Measurements from ENCODE around the gene CYP19A1. TPM values are rescaled to one million over a fixed set of nuclear protein-coding genes. Genes with fewer than 3 reads are reported as not detected.
A peak's percentile ranks its signal among the peaks of the same experiment; 100 is the strongest.
"Not testable (repeated sequence)": the region's sequence is repeated elsewhere in the genome, so short reads cannot be mapped to it uniquely, and the experiment has no call there.

Gene CYP19A1
- total RNA-seq, 1 donor from 2014 or later, result not detected

DNA sequence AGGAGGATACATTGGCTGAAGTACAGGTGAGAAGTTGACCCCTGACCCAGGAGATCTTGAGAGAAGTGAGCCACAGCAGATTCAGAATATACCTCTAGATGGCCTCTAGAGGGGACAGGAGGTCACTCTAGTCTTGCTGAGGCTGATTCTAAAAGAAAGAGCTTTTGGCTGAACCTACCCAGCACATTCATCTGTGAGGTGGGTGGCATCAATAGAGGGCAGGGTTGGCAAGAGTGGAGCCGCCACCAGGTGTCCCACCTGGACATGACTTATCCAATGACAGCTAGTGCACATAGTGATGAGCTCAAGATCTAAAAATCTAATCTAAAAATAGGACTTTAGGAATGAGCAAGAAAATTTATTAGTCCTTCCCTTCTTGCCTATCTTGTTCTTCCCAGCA is 51.6 kb downstream of the CYP19A1 start:
- TF ChIP-seq, protein P1, sequence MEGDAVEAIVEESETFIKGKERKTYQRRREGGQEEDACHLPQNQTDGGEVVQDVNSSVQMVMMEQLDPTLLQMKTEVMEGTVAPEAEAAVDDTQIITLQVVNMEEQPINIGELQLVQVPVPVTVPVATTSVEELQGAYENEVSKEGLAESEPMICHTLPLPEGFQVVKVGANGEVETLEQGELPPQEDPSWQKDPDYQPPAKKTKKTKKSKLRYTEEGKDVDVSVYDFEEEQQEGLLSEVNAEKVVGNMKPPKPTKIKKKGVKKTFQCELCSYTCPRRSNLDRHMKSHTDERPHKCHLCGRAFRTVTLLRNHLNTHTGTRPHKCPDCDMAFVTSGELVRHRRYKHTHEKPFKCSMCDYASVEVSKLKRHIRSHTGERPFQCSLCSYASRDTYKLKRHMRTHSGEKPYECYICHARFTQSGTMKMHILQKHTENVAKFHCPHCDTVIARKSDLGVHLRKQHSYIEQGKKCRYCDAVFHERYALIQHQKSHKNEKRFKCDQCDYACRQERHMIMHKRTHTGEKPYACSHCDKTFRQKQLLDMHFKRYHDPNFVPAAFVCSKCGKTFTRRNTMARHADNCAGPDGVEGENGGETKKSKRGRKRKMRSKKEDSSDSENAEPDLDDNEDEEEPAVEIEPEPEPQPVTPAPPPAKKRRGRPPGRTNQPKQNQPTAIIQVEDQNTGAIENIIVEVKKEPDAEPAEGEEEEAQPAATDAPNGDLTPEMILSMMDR (IDR thresholded peaks at IDR 0.05; ENCODE audit: insufficient read depth, low read length, poor library complexity, severe bottlenecking), result no peak
- Histone ChIP-seq H3K36me3 (ENCODE audit: control insufficient read depth, insufficient read depth, low read length) (no peaks in the 10 kb centered on the region), H3K4me3 (ENCODE audit: low read depth, low read length) (no peak overlapping the region), H3K27me3 (ENCODE audit: control insufficient read depth, insufficient read depth, low read length) (no peaks in the 10 kb centered on the region)
- DNase-seq (ENCODE audit: low read depth), result no peak

DNA sequence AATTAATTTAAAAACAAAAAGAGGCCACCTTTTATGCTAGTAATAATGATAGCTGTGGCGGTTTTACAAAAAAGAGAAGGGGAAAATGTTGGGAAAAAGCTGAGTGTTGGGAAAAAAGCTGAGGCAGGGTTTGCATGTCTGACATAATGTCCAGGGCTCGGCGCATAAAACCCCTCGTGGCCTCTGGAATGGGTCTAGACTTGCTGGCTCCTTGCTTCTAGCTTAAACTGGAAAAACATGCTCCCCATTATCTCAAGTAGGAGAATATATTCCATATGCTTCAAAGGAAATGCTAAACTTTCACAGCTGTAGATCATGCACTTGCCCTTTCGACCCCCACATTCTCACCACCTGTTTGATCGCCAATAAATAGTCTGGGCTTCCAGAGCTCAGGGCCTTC is 53.0 kb downstream of the CYP19A1 start:
- no peak overlapping the region for H3K4me3 ChIP-seq (ENCODE audit: low read depth, low read length)
- TF ChIP-seq, protein P1 (IDR thresholded peaks at IDR 0.05; ENCODE audit: insufficient read depth, low read length, poor library complexity, severe bottlenecking), result no peak
- no peaks in the 10 kb centered on the region for H3K27me3 ChIP-seq (ENCODE audit: control insufficient read depth, insufficient read depth, low read length)
- DNase-seq (ENCODE audit: low read depth), result no peak
- H3K36me3 ChIP-seq (ENCODE audit: control insufficient read depth, insufficient read depth, low read length), result no peaks in the 10 kb centered on the region

DNA sequence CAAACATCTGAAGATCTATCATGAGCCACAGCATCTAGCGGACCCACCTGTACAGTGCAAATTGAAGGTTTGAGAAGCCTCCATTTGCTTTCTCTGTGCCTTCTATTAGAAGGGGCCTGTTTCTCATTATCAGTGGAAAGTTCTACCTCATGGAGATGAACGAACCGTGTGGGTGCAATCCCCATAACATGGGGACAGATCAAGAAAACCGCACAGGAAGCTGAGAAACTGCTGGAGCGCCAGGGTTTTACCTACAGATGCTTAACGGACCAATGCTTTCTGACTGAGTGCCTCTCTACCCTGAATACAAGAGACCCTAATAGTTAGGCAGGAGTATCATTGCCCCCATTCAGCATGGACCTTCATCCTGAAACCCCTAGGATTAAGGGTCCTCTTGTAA is 53.5 kb downstream of the CYP19A1 start:
- TF ChIP-seq, protein P1 (IDR thresholded peaks at IDR 0.05; ENCODE audit: insufficient read depth, low read length, poor library complexity, severe bottlenecking), result no peak
- Histone ChIP-seq H3K36me3 (ENCODE audit: control insufficient read depth, insufficient read depth, low read length) (no peaks in the 10 kb centered on the region), H3K4me3 (ENCODE audit: low read depth, low read length) (no peak overlapping the region), H3K27me3 (ENCODE audit: control insufficient read depth, insufficient read depth, low read length) (no peaks in the 10 kb centered on the region)
- no peak for DNase-seq (ENCODE audit: low read depth)

DNA sequence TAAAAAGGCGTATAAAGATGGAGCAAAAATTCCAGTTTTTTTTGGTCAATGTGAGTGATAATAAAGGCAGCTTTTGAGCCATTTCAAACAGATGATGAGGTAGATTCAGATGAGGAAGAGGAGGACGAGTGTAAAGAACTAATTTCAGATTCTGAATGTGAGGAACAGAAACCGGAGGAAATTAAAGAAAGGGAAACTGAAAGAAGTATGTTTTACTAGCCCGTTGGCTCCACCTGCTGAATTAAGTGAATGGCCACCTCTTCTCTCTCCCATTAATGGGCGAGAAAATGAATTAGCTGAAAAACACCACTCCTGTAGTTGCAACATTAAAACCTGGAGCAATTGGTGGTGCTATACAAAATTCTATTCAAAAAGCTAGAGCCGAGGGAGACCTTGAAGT is 55.4 kb downstream of the CYP19A1 start:
- no peak for DNase-seq (ENCODE audit: low read depth)
- Histone ChIP-seq H3K36me3 (ENCODE audit: control insufficient read depth, insufficient read depth, low read length) (no peaks in the 10 kb centered on the region), H3K27me3 (ENCODE audit: control insufficient read depth, insufficient read depth, low read length) (no peaks in the 10 kb centered on the region), H3K4me3 (ENCODE audit: low read depth, low read length) (no peak overlapping the region)
- TF ChIP-seq, protein P1 (IDR thresholded peaks at IDR 0.05; ENCODE audit: insufficient read depth, low read length, poor library complexity, severe bottlenecking), result no peak

DNA sequence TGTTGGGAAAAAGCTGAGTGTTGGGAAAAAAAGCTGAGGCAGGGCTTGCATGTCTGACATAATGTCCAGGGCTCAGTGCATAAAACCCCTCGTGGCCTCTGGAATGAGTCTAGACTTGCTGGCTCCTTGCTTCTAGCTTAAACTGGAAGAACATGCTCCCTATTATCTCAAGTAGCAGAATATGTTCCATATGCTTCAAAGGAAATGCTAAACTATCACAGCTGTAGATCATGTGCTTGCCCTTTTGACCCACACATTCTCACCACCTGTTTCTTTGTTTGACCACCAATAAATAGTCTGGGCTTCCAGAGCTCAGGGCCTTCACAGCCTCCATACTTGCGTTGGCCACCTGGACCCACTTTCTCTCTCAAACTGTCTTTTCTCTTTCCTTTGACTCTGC is 56.2 kb downstream of the CYP19A1 start:
- DNase-seq (ENCODE audit: low read depth); H3K36me3 ChIP-seq (ENCODE audit: control insufficient read depth, insufficient read depth, low read length); H3K27me3 ChIP-seq (ENCODE audit: control insufficient read depth, insufficient read depth, low read length); H3K4me3 ChIP-seq (ENCODE audit: low read depth, low read length): not testable (repeated sequence)

DNA sequence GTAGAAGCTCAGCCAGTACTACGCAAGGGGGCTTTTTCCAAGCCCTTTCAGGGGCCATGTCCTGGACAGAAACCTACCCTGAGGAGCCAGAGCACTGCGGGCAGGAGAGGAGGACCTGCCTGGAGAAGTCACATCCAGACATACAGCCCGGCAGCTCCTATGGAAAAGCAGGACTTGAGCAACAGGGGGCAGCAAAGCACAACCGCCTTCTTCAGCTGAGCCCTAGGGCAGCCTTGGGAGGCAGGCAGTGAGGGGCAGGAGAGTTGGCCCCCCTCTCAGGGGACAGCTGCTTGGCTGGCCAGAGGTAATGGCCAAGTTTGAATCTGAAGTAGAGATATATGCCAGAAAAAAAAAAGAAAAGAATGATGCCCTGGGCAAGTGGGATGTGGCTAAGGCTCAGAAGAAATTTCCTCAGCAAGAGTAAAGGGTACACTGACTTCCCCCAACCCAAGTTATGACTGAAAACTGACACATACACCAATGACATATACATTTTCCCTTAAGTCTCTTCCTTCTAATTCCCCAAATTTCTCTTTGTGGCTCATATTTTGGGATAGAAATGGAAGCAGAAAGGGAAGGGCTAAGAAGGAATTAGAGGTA is 56.9 kb downstream of the CYP19A1 start:
- H3K4me3 ChIP-seq (ENCODE audit: low read depth, low read length), result no peak overlapping the region
- H3K27me3 ChIP-seq (ENCODE audit: control insufficient read depth, insufficient read depth, low read length), result no peaks in the 10 kb centered on the region
- no peaks in the 10 kb centered on the region for H3K36me3 ChIP-seq (ENCODE audit: control insufficient read depth, insufficient read depth, low read length)
- TF ChIP-seq, protein P1 (IDR thresholded peaks at IDR 0.05; ENCODE audit: insufficient read depth, low read length, poor library complexity, severe bottlenecking), result peak; percentile 69
- peak; percentile 2 for DNase-seq (ENCODE audit: low read depth)
